GM18505 (cell line): Measurements from ENCODE around the gene PHPT1.
"Not testable (repeated sequence)": the region's sequence is repeated elsewhere in the genome, so short reads cannot be mapped to it uniquely, and the experiment has no call there.

Source experiments
- ATAC-seq: cut with Tn5 transposase; IDR thresholded peaks from one replicate; pipeline ENCODE4 v1.9.1; 2021; ENCODE audit not compliant: unreplicated experiment
- POLR2A ChIP-seq: IDR thresholded peaks from 4 replicates; pipeline ENCODE4 v1.6.1; 2011; ENCODE audit warnings: borderline replicate concordance; ENCODE audit not compliant: insufficient read depth, insufficient read length; ENCODE audit errors: extremely low read depth

Gene PHPT1

DNA sequence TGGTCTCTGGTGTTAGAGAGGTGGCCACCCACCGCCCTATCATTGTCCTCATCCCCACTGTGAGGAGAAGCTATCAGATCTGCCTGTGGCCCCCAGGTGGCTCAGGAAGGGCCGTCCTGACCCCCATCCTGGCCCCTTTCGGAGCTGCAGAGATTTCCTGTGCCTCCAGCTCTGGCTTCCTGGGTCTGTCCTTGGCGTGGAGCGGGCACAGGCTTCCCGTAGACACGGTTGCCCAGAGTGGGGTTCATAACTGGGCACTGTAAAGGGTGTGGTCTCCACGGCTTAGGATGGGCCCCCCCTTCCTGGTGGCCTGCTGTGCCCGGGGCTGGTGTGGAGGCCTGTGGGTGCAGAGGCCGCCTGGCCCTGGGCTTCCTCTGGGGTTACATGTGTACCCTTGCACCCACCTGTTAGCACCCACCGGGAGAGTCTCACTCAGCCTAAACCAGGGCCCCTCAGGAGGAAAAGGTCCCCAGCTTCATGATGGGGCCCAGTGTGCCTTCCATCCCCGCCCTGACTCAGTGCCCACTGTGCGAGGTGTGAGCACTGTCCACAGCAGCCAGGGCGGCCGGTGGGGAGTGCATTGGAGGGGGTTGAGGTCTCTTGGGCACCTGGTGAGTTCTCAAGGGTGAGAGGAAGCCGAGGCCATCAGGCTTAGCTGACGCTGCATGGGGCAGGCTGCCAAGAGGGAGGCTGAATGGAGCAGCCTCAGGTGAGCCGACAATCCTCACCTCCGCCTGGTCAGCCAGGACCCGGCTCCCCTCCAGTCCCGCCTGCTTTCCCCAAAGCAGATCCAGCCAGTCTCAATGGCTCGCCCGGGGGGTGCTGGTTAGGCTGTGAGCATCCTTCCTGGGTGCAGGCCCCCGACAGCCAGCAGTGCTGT is 22.3 kb upstream of the PHPT1 start:
- no peak for ATAC-seq
- no peak for TF ChIP-seq POLR2A

DNA sequence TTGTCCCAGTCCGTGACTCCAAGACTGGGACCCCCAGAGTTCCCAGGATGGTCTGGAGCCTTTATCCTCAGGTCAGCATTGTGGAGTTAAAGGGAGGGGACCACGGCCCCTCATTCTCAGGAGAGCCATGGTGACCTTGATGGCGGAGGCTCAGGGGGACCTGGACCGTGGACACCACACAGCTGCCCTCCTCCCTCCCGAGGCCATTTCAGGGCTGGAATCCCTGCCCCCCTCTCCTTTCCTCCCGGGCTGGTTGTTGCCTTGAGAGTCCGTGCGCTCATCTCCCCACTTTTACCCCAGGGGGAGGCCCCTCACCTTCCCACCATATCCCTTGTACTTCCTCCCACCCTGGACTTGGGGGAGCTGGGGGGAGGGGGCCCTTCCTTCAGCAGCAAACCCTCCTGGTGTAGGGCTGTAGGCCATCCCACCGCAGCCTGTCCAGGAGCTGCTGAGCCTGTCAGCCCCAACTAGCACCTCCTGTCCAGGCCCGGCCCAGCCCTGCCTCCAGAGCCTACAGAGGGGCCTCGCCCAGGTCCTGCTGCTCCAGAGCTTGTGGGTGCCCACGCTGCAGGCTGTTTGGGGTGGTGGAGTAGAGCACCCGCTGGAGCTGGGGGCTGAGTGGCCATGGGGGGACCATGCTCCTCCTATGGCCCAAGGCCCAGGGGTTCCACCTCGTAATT is 21.3 kb upstream of the PHPT1 start:
- no peak for ATAC-seq
- no peak for TF ChIP-seq POLR2A

DNA sequence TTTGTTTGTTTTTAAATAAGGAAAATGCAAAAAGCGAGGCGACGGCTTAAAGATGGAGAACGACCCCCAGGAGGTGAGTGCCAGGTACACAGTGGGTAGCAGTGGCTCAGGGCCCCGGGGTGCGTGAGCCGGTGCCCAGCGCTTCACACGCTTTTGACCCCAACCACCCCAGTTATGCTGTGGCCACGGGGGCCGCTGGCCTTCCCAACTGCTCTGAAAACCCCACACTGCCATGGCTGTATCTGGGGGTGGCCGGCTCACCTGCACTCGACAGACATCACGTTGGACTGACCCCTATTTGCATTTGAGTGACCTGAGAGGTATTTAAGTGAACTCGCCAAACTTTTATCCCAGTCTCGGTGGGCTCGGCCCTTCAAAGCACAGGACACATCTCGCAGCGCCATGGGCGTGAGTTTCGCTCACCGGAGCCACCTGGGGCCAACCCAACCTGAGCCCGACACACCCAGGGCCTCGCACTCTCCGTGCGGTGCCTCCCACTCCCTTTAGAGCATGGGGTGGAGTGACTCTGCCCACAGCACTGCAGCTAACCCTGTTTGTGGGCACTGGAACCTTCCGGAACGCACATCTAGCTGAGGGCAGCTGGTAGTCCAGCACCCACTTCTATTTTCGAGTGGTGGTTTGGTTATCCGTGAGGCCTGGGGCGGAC is 20.6 kb upstream of the PHPT1 start:
- no peak for ATAC-seq

DNA sequence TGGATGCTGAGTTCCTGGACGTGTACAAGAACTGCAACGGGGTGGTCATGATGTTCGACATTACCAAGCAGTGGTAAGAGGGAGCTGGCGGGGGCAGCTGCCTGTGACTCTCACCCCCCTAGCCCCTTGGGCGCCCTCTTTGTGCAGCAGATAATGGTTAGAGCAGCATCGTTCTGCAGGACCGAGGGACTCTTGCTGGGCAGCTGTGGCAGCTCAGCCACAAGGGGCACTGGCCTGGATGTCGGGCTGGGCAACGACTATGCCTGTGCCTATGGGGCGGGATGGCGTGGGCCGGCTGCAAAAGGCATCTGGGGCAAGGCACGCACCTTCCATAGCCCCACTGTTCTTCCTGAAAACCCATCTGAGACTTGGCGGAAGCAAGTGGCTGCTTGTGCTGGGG is 19.8 kb upstream of the PHPT1 start:
- TF ChIP-seq POLR2A, result no peak
- no peak for ATAC-seq

More for the DNA sequence above, 20.6 kb upstream of the PHPT1 start:
- TF ChIP-seq POLR2A, result no peak

DNA sequence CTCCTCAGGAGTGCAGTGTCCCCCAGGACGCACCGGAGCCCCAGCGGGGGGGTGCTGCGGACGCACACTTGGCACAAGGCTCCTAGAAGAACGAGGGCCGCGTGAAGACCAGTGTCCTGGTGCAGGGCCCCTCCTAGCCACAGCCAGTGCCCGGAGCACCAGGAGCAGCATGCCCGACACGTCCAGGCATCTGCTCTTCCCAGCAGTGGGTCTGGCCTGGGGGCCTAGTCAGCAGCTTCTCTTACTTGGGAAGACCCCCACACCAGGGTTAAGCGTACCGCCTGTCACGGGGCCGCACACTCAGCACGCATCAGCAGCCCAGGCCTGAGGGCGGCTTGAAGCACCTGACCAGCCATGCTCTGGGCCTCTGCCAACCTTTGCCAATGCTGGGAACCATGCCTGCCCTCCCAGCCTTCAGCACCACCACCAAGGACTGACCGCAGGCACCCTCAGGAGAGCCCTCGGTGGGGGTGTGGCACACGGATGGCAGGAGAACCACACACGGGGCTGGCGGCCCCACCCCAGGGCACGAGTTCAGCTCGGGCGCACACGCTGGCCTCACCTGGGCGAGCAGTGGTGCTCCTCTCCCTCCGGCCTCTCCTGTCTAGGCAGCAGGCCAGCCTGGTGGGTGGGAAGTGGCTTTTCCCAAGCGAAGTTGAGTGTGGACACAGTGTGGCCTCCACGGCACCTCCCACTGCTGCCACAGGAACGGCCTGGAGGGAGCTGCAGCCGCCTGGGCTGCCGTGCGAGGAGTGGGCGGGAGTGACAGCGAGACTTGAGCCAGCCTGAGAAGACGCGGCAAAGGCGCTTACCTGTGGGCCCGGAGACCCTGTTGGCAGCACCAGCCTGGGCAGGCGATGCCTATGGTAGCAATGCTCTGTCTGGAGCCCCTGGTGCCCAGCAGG is 19.0 kb upstream of the PHPT1 start:
- ATAC-seq, result no peak
- no peak for TF ChIP-seq POLR2A

DNA sequence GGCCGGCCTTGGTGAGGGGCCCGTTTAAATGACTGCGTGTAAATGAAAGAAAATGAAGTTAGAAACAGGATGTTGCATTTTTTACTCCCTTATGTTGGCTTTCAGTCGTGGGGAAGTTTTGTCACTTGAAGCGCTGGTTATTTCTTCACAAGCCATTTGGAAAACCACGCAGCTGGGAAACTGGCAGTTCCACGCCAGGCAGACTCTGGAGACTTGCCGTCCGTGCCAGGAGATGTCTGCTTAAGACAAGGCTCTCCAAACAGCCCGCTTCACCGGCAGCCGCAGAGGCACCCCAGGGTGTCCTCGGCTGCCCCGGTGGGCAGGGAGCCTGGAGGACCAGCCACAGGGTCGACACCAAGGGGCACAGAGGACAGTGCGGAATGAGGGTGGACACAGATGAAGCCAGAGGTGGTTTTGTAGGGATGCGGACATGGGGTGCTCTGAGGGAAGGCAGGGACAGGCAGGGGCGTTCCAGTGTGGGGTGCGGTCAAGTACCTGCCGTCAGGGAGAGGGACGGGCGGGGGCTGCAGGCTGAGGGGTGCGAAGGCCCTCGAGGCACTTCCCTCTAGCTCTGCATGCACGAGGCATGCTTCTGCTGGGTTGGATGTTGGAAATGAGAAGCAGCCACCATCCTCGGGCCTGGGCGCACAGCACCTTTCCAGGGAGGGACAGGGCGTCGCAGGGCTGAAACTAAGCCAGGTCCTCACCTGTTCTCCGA is 18.0 kb upstream of the PHPT1 start:
- ATAC-seq, result no peak
- TF ChIP-seq POLR2A, result no peak

DNA sequence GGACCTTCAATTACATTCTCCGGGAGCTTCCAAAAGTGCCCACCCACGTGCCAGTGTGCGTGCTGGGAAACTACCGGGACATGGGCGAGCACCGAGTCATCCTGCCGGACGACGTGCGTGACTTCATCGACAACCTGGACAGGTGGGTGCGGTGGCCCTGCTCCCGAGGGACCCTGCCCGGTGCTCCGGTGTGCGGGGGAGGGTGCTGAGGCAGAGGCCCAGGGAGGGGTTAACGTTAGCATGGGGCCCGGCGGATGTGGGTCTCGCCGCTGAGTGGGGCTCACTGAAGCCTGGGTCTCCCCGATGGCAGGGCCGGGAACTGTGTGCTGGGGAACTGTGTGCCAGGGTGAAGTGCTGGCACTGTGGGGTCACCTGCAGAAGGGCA is 17.5 kb upstream of the PHPT1 start:
- ATAC-seq, result no peak
- TF ChIP-seq POLR2A, result no peak

DNA sequence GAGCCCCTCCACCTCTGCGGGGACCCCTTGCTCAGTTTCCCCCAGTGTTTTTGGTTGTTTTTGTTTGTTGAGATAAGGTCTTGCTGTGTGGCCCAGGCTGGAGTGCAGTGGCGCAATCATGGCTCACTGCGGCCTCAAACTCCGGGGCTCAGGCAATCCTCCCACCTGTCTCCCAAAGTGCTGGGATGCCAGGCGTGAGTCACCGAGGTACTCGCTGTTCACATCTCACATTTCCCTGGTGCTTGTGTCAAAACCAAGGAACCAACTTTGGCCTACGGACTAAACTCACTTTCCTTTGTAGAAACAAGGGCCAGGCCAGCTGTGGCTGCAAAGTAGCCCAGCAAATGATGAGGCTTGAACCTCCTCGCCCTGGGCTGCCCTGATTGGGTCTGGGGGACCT is 16.6 kb upstream of the PHPT1 start:
- no peak for ATAC-seq
- no peak for TF ChIP-seq POLR2A

DNA sequence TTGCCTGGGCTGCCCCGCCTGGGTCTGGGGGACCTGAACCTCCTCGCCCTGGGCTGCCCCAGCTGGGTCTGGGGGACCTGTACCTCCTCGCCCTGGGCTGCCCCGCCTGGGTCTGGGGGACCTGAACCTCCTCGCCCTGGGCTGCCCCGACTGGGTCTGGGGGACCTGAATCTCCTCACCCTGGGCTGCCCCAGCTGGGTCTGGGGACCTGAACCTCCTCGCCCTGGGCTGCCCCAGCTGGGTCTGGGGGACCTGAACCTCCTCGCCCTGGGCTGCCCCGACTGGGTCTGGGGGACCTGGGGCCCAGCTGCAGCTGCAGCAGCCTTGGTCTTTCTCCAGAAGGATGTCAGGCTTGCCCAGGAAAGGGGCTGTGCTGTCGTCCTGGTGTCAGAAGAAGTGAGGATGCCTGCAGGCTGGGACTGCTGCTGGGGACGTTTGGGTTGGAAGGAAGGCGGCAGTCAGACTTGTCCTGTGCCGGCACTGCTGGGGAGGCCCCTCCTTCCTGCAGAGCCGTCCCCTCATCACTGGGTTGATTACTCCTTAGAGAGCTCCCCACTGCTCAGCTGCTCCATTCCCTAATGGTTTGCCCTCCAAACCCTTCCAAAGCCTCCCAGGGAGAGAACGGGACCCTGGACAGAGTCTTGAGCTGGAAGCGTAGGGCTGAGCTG is 15.7 kb upstream of the PHPT1 start:
- ATAC-seq, result not testable (repeated sequence)

DNA sequence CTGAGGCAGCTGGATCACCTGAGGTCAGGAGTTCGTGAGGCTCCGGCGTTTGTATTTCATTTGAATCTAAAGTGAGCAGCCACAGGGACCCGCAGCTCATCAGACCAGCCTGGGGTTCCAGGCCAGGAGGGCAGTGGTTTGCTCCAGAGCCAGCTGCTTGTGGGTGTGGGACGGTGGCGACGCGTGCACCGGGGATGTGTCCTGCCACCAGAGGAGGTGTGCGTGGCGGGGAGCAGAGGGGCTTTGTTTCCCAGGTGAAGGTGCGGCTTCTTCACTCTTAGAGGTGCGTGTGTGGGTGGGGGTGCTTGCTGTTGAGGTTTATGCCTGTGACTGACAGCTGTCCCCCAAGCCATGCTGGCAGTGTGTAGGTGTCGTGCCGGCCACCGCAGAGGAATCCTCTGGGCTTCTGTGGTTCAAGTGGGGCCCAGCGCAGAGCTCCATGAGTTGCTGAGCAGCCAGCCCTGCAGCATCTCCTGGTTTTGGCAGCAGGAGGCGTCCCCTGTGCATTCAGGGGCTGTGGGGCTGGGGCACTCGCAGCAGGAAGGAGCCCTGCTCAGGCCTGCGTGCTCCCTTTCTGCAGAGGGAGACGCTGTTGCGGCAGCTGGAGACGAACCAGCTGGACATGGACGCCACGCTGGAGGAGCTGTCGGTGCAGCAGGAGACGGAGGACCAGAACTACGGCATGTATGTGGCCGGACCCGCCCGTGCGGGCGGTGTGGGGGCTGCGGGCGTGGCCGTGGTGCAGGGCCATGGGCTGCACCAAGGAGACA is 13.9 kb upstream of the PHPT1 start:
- no peak for ATAC-seq
- TF ChIP-seq POLR2A, result no peak
